ENCODE measurements around the gene EPB41L2.

GRCh38 chr6:130927305-130927704 is 135.7 kb downstream of the EPB41L2 start:
- TF ChIP-seq, protein P1, sequence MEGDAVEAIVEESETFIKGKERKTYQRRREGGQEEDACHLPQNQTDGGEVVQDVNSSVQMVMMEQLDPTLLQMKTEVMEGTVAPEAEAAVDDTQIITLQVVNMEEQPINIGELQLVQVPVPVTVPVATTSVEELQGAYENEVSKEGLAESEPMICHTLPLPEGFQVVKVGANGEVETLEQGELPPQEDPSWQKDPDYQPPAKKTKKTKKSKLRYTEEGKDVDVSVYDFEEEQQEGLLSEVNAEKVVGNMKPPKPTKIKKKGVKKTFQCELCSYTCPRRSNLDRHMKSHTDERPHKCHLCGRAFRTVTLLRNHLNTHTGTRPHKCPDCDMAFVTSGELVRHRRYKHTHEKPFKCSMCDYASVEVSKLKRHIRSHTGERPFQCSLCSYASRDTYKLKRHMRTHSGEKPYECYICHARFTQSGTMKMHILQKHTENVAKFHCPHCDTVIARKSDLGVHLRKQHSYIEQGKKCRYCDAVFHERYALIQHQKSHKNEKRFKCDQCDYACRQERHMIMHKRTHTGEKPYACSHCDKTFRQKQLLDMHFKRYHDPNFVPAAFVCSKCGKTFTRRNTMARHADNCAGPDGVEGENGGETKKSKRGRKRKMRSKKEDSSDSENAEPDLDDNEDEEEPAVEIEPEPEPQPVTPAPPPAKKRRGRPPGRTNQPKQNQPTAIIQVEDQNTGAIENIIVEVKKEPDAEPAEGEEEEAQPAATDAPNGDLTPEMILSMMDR (IDR thresholded peaks at IDR 0.05): no peak
- no peak for TF ChIP-seq POLR2AphosphoS5 (IDR thresholded peaks at IDR 0.05; ENCODE audit: low read depth, low read length)
- TF ChIP-seq SIN3A (IDR thresholded peaks at IDR 0.05; ENCODE audit: borderline replicate concordance, insufficient read depth, low read depth, low read length): no peak
